Stimulated activated CD4-positive, alpha-beta T cell treated with anti-CD3 and anti-CD28 coated beads, TNF-alpha, amount 100 ng/mL, for 48 hours (primary cell): ENCODE results near the gene ZNF83.
A peak's percentile ranks its signal among the peaks of the same experiment; 100 is the strongest.
"Not testable (repeated sequence)": the region's sequence is repeated elsewhere in the genome, so short reads cannot be mapped to it uniquely, and the experiment has no call there.

Experiments used
- DNase-seq, 3 donors: peaks; one replicate each; pipeline ENCODE4 v3.0.0-alpha.2; 2020; ENCODE audit warnings: low read depth in 3 of 3

ZNF83 gene

GRCh38 chr19:52639996-52640395, 1.8 kb upstream of the ZNF83 start:
- no peak for DNase-seq

- no peak for DNase-seq
Measured at GRCh38 chr19:52638601-52639000, 446 bp upstream of the ZNF83 start.

GRCh38 chr19:52635786-52636570, 2.2 kb downstream of the ZNF83 start:
- DNase-seq: no peak

GRCh38 chr19:52627441-52627840, 10.7 kb downstream of the ZNF83 start:
- not testable (repeated sequence) for DNase-seq

- DNase-seq: no peak
Measured at GRCh38 chr19:52626915-52627314, 11.2 kb downstream of the ZNF83 start.

- no peak for DNase-seq
Measured at GRCh38 chr19:52622261-52622660, 15.9 kb downstream of the ZNF83 start.

- DNase-seq: no peak
Measured at GRCh38 chr19:52621376-52621775, 16.8 kb downstream of the ZNF83 start.

GRCh38 chr19:52613299-52613906, 24.8 kb downstream of the ZNF83 start:
- no peak for DNase-seq

- no peak for DNase-seq
Measured at GRCh38 chr19:52603558-52604207, 34.5 kb downstream of the ZNF83 start.

- no peak for DNase-seq
Measured at GRCh38 chr19:52602941-52603340, 35.2 kb downstream of the ZNF83 start.

GRCh38 chr19:52601974-52602366, 36.2 kb downstream of the ZNF83 start:
- DNase-seq: not testable (repeated sequence)

- DNase-seq: peak; percentile 86 to 96 (median 87)
Measured at GRCh38 chr19:52601025-52601973, 36.9 kb downstream of the ZNF83 start.

- DNase-seq: no peak
Measured at GRCh38 chr19:52600639-52601024, 37.5 kb downstream of the ZNF83 start.

GRCh38 chr19:52599241-52599640, 38.9 kb downstream of the ZNF83 start:
- DNase-seq: no peak

- DNase-seq: not testable (repeated sequence)
Measured at GRCh38 chr19:52593441-52593840, 44.7 kb downstream of the ZNF83 start.

- DNase-seq: no peak
Measured at GRCh38 chr19:52592301-52592700, 45.9 kb downstream of the ZNF83 start.

GRCh38 chr19:52590728-52591127, 47.4 kb downstream of the ZNF83 start:
- no peak for DNase-seq

- no peak for DNase-seq
Measured at GRCh38 chr19:52585604-52586003, 52.6 kb downstream of the ZNF83 start.

- DNase-seq: no peak
Measured at GRCh38 chr19:52584736-52585440, 53.3 kb downstream of the ZNF83 start.

GRCh38 chr19:52570000-52570861, 67.9 kb downstream of the ZNF83 start, which contains the start of gene ZNF701:
ZNF701 (plus strand) TSS chr19:52570287; CDS start chr19:52574148, 3,861 bp downstream.
- DNase-seq: peak; percentile 85 to 92 (median 90)
